ENCODE data around the gene MED1.
"Not testable (repeated sequence)": the region's sequence is repeated elsewhere in the genome, so short reads cannot be mapped to it uniquely, and the experiment has no call there.

The MED1 gene

GRCh38 chr17:39391448-39391847 lies 59.6 kb downstream of the MED1 start:
- Histone ChIP-seq H3K27ac (ENCODE audit: extremely low read depth, low read depth, low read length) (no peak overlapping the region), H3K4me1 (ENCODE audit: control insufficient read depth, insufficient read depth, low read length) (no peaks in the 10 kb centered on the region), H3K4me3 (ENCODE audit: low read depth, low read length) (no peak overlapping the region), H3K36me3 (ENCODE audit: control insufficient read depth in 2 of 2, insufficient read depth in 1 of 2, low read length in 2 of 2) (peaks cover 0 to 14% of the 10 kb centered on the region in 2 experiments; a peak in 2 of 3 replicates), H3K9me3 (ENCODE audit: control insufficient read depth, insufficient read depth, low read depth, low read length) (no peaks in the 10 kb centered on the region)
- TF ChIP-seq ATF2 (tag by site-specific recombination; IDR thresholded peaks at IDR 0.05; ENCODE audit: low read depth) (peak; percentile 65; the same call in 1 of the 2 replicates), ZNF785 (tag by site-specific recombination; IDR thresholded peaks at IDR 0.05) (no peak)
- ChIA-PET CTCF (no interaction called here), POLR2A (no interaction called here)

- CTCF ChIA-PET = interaction anchor here (1.2 kb wide), 1 partner anchor 10 kb away, joined by 3 read pairs; no protein-coding TSS in a partner anchor
- TF ChIP-seq KLF10 (tag by site-specific recombination; IDR thresholded peaks at IDR 0.05) (no peak), ZNF266 (tag by site-specific recombination; IDR thresholded peaks at IDR 0.05; ENCODE audit: low read depth) (no peak), ZNF121 (tag by site-specific recombination; IDR thresholded peaks at IDR 0.05) (peak; percentile 96), HOXD13 (CRISPR knock-in tag; IDR thresholded peaks at IDR 0.05; ENCODE audit: borderline replicate concordance) (no peak), ZNF341 (tag by site-specific recombination; IDR thresholded peaks at IDR 0.05; ENCODE audit: low read depth) (no peak)
- H3K27ac ChIP-seq (ENCODE audit: extremely low read depth, low read depth, low read length) = no peak overlapping the region
- H3K36me3 ChIP-seq (ENCODE audit: control insufficient read depth in 2 of 2, insufficient read depth in 1 of 2, low read length in 2 of 2) = peaks cover 0 to 4% of the 10 kb centered on the region in 2 experiments; a peak in 2 of 3 replicates
- no peaks in the 10 kb centered on the region for H3K4me1 ChIP-seq (ENCODE audit: control insufficient read depth, insufficient read depth, low read length)
- no peak overlapping the region for H3K4me3 ChIP-seq (ENCODE audit: low read depth, low read length)
- no peaks in the 10 kb centered on the region for H3K9me3 ChIP-seq (ENCODE audit: control insufficient read depth, insufficient read depth, low read depth, low read length)
- POLR2A ChIA-PET = interaction anchor here (0.6 to 1.7 kb wide), 2 partner anchors 16 to 21 kb away, joined by 3 to 6 read pairs; partner anchors contain the start of gene FBXL20
Measured at GRCh38 chr17:39385040-39385439, 66.0 kb downstream of the MED1 start.

GRCh38 chr17:39380144-39380543 lies 70.9 kb downstream of the MED1 start:
- ChIA-PET POLR2A (interaction anchor here (1.0 kb wide), 1 partner anchor 21 kb away, joined by 3 read pairs; the partner anchor contains the start of gene FBXL20), CTCF (interaction anchor here (0.7 kb wide), 1 partner anchor 818 kb away, joined by 3 read pairs; no protein-coding TSS in a partner anchor)
- H3K9me3 ChIP-seq (ENCODE audit: control insufficient read depth, insufficient read depth, low read depth, low read length) = no peaks in the 10 kb centered on the region
- H3K4me1 ChIP-seq (ENCODE audit: control insufficient read depth, insufficient read depth, low read length) = peaks cover 2% of the 10 kb centered on the region
- H3K27ac ChIP-seq (ENCODE audit: extremely low read depth, low read depth, low read length) = no peak overlapping the region
- H3K4me3 ChIP-seq (ENCODE audit: low read depth, low read length) = no peak overlapping the region
- TF ChIP-seq ZNF23 (tag by site-specific recombination; IDR thresholded peaks at IDR 0.05; ENCODE audit: borderline replicate concordance) (0 out of 2 replicates have a peak, but pooled peaks have one; percentile 12), CTCF (tag by site-specific recombination; IDR thresholded peaks at IDR 0.05) (no peak), ZNF600 (tag by site-specific recombination; IDR thresholded peaks at IDR 0.05) (0 out of 2 replicates have a peak, but pooled peaks have one; percentile 36)
- H3K36me3 ChIP-seq (ENCODE audit: control insufficient read depth in 2 of 2, insufficient read depth in 1 of 2, low read length in 2 of 2) = peaks cover 0 to 5% of the 10 kb centered on the region in 2 experiments; a peak in 1 of 3 replicates

- no peak for TF ChIP-seq ZNF521 (tag by site-specific recombination; IDR thresholded peaks at IDR 0.05)
- Histone ChIP-seq H3K9me3 (ENCODE audit: control insufficient read depth, insufficient read depth, low read depth, low read length) (no peaks in the 10 kb centered on the region), H3K4me3 (ENCODE audit: low read depth, low read length) (no peak overlapping the region), H3K4me1 (ENCODE audit: control insufficient read depth, insufficient read depth, low read length) (peaks cover 7% of the 10 kb centered on the region), H3K36me3 (ENCODE audit: control insufficient read depth in 2 of 2, insufficient read depth in 1 of 2, low read length in 2 of 2) (peaks cover 0 to 5% of the 10 kb centered on the region in 2 experiments; a peak in 1 of 3 replicates), H3K27ac (ENCODE audit: extremely low read depth, low read depth, low read length) (no peak overlapping the region)
- CTCF ChIA-PET = interaction anchor here (1.2 kb wide), 1 partner anchor 12 kb away, joined by 4 read pairs; no protein-coding TSS in a partner anchor
- POLR2A ChIA-PET = no interaction called here
Measured at GRCh38 chr17:39376434-39376833, 74.6 kb downstream of the MED1 start.

GRCh38 chr17:39367805-39368204 lies 83.3 kb downstream of the MED1 start:
- H3K9me3 ChIP-seq (ENCODE audit: control insufficient read depth, insufficient read depth, low read depth, low read length) = not testable (repeated sequence)

More at GRCh38 chr17:39367805-39368204, 83.3 kb downstream of the MED1 start:
- CTCF ChIA-PET = interaction anchor here (0.6 kb wide), 1 partner anchor 13 kb away, joined by 4 read pairs; no protein-coding TSS in a partner anchor
- POLR2A ChIA-PET = interaction anchor here (0.6 kb wide), 1 partner anchor 25 kb away, joined by 3 read pairs; no protein-coding TSS in a partner anchor
- H3K4me1 ChIP-seq (ENCODE audit: control insufficient read depth, insufficient read depth, low read length); H3K27ac ChIP-seq (ENCODE audit: extremely low read depth, low read depth, low read length); H3K36me3 ChIP-seq (ENCODE audit: control insufficient read depth in 2 of 2, insufficient read depth in 1 of 2, low read length in 2 of 2); H3K4me3 ChIP-seq (ENCODE audit: low read depth, low read length): not testable (repeated sequence)

All from HEK293 (cell line).